HG02943 (cell line): ENCODE results near the gene OCA2.
"Not testable (repeated sequence)": the region's sequence is repeated elsewhere in the genome, so short reads cannot be mapped to it uniquely, and the experiment has no call there.

Source experiments
- ATAC-seq: cut with Tn5 transposase; IDR thresholded peaks from one replicate; pipeline ENCODE4 v1.9.1; 2021; ENCODE audit warnings: mild to moderate bottlenecking, low read depth, moderate library complexity; ENCODE audit not compliant: unreplicated experiment

Gene OCA2

DNA sequence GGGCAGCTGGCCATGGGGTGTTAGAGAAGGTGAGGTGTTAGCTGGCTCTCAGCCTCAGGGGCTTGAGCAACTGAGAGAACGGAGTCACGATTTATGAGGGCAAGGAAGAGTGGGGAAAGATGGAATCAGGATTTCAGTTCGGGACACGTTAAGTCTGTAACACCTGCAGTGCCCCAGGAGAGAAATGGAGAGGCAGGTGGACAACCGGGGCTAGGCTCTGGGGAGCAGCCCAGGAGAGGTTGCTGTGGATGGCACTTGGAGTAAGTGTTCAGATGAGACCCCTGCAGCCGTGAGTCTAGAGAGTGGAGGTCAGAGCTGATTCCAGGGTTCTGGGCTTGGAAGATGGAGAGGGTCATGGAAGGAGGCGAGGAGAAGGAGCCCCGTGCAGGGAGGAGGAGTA, 237.9 kb downstream of the OCA2 start:
- ATAC-seq, result no peak

DNA sequence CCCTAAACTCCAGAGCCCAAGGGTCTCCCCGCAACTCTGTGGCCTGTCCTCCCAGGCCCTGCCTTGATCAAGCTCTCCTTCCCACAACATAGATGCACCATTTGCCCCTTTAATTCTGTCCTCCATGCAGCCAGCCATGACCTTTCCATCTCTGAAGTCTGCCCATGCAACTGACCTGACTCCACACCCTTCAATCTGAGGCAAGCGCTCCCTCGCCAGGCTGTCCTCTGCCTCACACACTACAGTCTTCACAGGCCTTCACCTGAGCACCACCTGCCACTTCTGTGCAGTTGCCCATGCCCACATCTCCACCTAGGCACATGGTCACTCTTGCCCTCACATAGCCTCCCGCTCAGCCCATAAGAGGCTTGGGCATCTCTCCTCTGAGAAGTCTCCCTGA, 244.0 kb downstream of the OCA2 start:
- no peak for ATAC-seq

DNA sequence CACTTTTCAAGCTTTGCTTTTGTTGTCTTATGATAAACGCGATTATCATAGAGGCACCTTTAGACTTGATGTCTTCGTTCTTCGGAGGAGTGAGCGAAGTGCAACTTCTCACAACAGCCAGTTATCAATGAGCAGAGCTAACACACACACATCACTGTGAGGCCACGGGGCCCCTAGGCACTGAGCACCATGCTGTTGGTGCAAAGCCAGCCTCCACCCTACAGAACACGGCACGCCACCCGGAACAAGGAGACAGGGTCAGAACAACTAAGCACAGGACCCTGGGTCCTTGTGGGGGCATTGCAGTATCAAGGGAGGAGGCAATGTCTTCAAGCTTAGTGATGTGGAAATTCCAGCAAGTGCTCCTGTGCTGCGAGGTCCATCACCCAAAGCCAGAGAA, 244.5 kb downstream of the OCA2 start:
- no peak for ATAC-seq

DNA sequence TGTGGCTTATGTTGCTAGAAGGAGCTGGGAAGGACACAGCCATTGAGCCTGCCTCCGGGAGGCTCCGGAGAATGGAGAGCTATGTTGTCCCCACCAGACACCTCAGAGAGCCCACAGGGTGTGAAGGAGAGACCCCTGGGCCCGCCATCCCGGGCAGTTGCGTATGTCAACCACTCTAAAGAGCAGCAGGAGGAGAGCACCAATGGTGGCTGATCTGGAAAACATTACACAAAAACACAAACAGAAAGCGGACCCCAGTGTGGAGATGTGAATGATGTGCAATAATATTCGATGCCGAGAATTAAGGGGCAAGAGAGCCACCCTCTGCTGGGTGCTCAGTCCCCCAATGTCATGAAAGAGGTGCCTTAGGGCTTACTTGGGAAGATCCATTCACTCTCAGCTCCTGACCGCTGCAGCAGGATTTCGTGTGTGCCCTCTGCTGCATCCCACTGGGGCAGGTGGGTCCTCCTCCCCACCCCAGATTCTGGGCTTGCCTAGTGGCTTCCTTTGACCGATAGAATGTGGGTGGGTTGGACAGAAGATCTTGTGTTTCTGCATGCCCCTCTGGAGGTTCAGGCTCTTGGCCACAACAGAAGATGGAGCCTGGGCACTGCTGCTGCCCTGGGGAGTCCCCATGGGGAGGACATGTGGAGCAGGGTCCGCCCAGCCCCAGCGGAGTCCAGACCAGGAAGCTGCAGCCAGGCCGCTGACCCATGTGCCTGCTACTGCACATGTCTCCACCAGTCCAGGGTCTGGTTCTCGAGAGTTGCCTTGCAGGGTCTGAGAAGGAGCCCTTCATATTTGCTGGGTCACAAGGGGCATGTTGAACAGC, 245.3 kb downstream of the OCA2 start:
- ATAC-seq, result no peak

DNA sequence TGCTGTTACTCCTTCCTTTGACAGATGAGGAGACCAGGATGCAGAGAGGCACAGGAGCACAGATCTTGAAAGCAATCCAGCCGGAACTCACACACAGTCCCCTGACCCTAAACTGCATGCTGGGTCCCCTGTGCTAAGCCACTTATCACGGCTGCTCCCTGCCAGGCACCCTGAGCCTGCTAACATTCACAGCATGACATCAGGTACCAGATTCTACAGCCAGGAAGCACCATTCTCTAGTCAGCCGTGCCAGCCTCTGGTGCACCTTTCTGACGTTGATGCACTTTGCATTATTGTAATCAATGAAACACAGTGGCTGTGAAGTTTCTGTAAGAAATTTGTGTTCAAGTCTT, 247.3 kb downstream of the OCA2 start:
- no peak for ATAC-seq

DNA sequence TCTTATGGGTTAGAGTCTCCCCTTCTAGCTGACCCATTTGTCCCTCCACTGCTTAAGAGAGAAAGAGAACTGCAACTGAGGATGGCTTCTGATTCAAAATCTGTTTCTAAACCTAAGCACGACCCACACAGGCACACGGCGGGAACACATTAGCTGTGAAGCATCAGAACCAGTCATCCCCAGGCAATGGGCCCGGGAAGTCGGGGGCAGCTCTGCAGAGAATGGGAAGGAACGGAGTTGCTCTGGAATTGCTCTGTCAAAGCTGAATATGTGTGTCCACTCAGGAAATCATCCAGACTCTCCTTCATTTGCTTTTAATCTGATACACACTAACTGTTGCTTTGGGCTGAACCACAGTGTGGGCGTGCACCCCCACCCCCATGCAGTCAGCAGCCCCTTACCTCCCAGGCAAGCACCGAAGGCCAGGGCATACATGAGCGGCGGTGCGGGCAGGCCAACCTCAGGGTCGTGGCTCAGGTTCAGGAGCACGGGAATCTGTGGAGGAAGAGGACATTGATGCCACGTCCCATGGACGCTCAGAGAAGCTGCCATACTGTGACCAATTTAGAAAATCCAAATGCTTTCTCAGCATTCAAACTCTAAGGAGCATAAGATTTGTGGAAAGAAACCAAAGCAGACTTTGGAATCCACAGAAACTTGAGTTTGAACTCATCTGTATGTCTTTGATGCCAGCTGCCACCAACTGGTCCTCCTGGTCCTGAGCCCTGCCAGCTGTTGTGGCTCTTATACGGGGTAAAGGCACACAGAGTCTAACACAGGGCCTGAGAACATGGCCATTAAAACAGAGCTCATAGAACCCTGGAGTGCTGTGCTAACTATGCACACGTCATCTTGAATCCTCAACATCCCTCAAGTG, 247.9 kb downstream of the OCA2 start:
- no peak for ATAC-seq

DNA sequence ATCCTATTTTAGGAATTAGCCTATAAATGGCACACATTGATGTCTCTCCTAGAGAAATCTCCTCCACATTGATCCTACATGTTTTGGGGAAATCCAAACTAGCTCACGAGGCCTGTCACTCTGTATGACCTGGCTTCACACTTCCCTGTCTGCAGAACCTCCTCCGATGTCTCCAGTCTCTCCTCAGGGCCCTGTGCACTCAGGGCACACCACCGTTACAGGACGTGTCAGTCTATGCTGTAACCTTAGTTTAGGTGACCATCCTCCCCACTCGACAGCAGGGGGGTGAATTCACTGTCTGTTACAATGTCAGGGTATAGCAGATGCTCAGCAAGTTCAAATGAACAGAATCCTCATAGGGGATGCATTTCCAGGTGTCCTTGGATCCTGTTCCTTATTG, 249.1 kb downstream of the OCA2 start:
- ATAC-seq, result no peak

DNA sequence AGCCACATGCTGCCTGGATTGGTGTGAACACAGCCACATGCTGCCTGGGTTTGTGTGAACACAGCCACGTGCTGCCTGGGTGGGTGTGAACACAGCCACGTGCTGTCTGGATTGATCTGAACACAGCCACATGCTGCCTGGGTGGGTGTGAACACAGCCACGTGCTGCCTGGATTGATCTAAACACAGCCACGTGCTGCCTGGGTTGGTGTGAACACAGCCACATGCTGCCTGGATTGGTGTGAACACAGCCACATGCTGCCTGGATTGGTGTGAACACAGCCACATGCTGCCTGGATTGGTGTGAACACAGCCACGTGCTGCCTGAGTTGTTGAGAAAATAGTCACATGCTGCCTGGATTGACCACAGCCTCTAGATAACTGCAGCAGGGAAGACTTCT, 250.2 kb downstream of the OCA2 start:
- ATAC-seq, result not testable (repeated sequence)

DNA sequence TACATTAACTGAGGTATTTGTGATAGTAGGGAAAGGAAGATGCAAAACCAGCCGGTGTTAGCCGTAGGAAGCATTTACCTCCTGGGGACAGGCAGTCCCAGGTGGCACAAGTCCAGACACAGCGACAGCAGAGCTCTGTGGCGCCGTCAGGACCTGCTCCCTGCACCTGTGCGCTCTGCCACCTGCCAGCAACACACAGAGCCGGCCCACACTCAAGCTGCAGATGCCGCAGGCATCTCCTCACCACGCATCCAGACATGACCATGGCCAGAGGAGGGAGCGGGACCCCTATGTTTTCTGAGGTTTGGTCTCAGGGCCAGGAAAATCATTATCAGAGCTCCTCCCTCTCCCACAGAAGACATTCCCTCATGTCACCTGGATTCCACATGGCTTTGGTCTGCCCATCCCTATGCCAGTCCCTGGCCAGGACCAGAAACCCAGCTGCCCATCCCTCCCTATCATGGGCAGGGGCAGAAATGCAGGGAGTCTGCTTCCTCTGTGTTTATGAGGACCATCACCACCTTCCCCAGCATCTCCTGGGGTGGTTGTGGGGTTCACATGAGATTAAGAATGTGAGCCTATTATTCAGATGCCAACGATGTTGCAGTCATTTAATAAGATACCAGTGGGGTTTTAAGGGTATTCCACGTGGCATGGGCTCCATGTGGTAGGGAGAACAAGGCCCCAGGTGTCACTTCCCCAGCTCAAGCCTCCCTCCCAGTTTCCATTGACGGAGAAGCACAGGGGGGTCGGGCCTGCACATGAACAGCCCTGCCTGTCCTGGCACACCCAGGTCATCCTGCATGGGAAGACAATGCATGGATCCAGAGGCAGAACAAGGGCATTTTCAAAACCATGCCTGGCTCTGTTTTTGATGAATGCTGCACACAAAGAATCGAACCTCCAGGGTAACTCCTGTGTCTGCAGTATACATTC, 251.1 kb downstream of the OCA2 start:
- no peak for ATAC-seq

DNA sequence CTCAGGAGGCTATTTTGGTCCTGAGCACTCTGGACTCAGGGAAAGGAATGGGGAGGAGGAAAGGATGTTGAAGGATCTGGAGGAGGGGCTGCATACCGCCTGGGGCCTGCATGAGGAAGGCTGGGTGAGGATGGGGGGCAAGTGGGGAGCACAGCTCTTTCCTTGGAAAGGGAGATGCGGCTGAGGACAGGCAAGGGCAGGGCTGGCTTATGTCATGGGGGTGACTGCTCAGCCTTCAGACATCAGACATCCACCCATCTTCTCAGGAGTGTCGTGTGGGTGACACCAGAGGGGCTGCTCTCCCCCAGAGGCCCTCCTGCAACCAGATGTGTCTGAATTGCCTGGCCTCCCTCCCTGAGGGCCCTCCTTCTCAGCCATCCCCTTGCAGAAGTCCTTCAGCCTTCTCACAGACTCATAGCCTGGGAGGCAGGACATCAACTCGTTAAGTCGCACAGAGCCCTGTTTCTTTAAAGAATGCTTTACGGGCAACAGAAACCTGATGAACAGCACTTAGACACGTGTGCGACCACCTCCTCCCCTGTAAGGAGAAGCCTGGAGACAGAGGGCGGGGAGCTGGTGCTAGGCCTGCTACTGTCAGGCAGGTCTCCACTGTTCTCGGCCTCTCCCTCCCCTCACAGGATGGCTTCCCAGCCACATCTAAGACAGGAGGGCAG, 252.3 kb downstream of the OCA2 start:
- ATAC-seq, result no peak

DNA sequence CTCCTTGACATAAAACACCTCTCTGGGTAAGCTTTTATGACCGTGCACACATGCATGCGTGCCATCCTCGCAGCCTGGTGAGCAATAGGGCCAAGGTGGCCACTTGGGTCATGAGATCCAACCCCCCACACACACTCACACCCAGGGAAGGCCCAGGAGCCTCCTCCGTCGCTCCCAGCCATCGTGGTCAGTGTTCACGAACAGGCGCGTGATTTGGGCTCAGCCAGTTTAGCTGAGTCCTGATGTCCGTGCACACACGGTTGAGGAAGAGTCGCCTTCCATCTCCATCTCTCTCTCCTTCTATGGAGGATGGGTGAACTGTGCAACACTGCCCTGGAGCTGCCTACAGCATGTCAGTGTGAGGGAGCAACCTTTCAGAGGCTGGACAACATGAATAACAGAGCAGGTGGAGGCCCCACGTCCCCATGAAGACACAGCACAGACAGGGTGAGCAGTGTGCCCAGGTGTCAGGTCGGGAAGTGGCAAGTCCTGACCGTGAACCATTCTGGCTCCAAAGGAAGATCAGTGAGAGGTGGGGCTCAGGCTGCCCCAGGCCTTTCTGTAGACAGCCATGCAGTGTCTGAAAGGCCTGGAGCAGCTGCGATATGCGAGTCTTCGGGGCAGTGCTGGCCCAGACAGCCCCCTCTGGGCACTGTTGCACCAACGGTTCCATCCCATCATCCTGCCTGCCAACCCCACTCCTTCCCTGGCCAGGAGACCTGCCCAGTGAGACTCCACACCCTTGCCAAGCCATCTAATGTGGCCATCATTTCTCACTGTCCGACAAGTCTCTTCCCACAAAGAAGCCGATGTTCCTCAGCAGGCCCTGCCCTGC, 253.4 kb downstream of the OCA2 start:
- ATAC-seq, result no peak

DNA sequence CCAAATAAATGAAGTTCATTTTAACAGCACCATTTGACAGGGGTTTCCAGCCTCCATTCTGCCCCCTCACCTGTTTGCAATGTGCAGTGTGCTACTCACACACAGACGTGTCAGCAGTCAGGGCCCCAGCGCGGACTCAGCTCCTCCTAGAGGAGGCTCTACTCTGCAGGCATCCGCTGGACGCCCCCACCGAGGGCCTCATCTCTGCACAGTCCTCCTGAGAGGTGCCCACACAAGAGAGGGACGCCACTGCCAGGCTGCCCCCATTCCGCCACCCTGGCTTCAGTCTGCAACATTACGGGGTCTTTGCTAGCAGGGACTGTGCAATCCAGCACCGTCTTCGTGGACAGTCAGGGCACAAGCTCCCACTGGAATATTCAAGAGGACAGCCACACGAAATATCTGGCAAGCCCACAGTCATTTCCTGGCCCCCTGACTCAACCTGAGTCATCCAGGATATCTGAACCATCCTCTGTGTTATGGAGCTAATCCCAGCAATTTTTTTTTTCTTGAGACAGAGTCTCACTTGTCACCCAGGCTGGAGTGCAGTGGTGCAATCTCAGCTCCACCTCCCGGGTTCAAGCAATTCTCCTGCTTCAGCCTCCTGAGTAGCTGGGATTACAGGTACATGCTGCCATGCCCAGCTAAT, 255.0 kb downstream of the OCA2 start:
- ATAC-seq, result no peak

DNA sequence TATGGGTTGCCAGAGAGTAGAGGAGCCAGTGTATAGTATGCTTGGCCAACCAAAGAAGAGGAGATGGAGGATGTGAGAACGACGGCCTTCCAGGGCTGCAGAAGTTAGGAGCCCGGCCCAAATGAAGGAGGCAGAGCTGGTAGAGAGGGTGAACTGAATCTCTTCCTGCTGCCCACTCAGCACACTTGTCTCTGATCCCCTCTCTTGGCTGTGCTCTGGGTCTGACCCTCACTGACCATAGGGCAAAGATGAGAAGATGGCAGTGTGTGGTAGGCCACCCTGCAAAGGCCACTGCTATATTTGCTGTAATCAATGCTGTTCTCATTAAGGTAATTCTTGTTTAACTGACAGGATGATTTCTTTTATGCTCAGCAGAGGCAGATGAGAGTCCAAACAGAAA, 256.0 kb downstream of the OCA2 start:
- ATAC-seq, result no peak

DNA sequence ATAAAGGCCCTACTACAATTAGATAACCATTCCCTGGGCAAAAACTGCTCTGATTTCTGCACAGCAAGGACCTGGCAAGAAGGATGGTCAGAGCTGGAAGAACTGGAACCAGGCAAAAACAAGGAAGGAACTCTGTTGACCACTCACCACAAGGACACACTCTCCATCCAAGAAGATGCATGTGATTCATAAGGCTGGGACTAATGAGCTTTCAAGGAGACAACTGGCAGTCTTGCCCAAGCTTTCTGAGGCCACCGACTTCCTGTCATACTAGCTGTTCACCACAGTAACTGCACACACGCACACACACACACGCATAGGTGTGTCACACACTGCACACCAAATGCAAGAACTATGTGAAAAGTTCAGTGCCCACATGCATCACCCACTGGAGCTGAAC, 256.6 kb downstream of the OCA2 start:
- ATAC-seq, result no peak

DNA sequence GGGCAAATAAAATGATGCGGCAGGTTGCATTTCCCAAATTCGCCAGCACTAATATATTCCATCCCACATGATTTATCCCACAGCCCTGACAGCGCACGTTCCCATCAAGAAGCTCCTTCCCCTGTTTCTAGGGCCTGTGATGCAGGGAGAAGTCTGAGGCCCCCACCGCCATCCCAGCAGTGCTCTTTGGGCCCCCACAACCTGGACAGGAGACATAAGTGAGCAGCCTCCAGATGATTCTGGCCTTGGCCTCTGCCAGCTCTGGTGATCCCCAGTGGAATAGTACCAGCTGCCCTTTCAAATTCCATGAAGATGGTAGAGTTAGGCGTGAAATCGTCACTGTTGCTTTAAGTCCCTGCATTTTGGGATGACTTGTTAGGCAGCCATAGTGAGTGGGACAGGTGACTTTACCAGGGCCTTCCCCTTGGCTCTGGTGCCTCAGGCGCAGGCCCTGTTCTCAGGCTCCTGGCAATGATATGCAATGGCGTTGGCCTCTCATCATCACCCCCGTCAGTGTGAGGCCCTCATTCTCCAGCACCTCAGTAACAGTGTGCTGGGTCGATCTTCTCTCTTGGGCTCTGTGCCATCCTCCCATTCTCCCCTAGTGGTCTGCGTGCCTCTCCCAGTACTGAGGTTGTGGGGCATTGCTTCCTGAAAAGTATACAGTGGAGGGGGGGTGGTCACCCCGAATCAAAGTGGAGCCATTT, 263.7 kb downstream of the OCA2 start:
- no peak for ATAC-seq

DNA sequence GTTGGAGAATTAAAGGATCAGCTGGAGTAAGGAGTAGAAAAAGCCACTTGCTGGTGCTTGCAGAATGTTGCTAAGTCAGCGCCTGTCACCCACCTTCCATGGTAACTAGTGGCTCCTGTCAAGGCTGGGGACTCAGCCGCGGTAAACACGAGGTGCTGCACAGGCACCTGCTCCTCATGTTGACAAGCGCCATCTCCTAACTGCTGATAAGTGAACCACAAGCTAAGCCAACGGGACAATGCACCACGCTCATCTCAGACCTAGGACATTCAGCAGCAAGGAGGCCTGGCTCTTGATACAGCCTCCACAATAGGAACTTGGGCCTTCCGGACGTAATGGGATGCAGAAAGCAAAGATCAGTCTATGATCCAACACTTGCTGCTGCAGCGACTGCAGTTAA, 264.4 kb downstream of the OCA2 start:
- ATAC-seq, result no peak

DNA sequence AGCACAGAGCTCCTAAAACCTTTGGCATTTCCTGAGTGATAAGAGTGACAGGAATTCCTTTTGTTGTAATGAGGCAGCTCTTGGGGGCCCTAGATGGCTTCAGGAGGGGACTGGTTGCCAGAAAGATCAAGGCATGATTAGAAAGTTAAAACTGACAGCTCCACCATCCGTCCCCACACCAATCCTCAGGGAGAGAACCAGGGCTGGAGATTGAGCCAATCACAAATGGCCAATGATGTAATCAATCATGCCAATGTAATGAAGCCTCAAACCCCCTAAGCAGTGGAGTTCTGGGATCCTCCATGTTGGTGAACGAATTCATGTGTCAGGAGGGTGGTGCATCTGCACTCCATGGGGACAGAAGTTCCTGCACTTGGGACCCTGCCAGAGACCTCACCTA, 265.1 kb downstream of the OCA2 start:
- no peak for ATAC-seq

DNA sequence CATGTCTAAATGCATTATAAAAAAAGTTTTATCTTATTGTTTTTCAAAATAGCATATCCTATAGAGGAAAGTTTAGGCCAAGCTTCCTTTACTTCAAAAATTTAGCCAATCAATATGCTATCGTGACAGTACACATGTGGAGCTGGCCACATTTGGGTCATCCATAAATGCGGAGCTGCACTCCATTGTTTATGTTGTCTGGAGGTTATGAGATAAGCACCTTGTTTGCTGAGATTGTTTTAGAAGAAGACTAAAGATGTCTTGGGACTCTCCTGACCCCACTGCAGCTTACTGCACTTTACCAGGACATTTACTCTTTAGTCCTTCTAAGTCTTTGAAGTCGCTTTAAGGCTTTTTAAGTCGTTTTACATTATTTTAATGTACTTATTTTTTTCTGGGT, 265.9 kb downstream of the OCA2 start:
- ATAC-seq, result no peak
